ENCODE results near the gene CSTF2.

Gene CSTF2

DNA sequence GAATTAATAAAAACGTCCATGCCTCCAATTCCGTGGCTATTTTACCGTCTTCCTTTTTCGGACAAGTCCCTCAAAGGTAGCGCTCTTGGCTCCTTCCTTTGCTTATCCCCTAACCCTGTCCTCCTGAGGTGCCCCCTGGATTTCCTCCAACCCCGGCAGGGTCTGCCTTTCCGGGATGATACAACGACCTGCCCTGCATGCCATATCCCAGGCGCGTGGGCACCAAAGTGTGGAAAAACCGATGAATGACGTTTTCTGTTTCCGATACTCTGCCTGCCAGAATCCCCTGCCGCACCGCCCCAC lies 706 bp upstream of the CSTF2 start:
- FAIRE-seq (no peak), DNase-seq (ENCODE audit: insufficient read length, low spot score) (no peak)
- TF ChIP-seq POLR2AphosphoS5 (IDR thresholded peaks at IDR 0.05; ENCODE audit: low read depth, low read length) (no peak), SPI1 (IDR thresholded peaks at IDR 0.05; ENCODE audit: low read depth, low read length) (no peak), TAF1 (IDR thresholded peaks at IDR 0.05; ENCODE audit: low read depth, low read length) (no peak), POLR2A (IDR thresholded peaks at IDR 0.05; ENCODE audit: low read depth, low read length) (no peak), POU2F2 (IDR thresholded peaks at IDR 0.05; ENCODE audit: low read depth, low read length) (no peak), PAX5 (IDR thresholded peaks at IDR 0.05; ENCODE audit: insufficient read depth, low read length, severe bottlenecking) (no peak)

DNA sequence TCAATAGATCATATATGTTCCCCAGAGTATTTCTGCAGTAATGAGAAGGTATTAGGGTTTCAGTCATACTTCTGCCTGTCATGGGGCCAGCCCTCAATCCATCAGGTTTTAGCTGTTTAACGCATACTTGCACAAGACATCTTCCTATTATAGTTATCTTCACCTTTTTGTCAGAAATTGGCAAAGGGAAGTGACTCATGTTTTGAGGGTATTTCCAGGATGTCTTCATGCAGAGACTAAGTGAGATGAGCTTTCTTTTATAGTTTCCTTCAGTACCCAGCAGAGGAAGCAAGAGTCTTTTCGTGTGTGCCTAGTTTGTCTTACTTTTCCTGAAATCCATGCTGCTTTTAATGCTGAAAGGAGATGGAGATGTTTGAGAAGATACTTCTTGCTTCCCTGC lies 9.5 kb downstream of the CSTF2 start:
- no peak for TF ChIP-seq POLR2AphosphoS5 (IDR thresholded peaks at IDR 0.05; ENCODE audit: low read depth, low read length)
- TF ChIP-seq SPI1 (IDR thresholded peaks at IDR 0.05; ENCODE audit: low read depth, low read length): peak; percentile 22; the same call in 1 of the 2 replicates
- DNase-seq (ENCODE audit: insufficient read length, low spot score) (no peak), FAIRE-seq (peak; percentile 86)

DNA sequence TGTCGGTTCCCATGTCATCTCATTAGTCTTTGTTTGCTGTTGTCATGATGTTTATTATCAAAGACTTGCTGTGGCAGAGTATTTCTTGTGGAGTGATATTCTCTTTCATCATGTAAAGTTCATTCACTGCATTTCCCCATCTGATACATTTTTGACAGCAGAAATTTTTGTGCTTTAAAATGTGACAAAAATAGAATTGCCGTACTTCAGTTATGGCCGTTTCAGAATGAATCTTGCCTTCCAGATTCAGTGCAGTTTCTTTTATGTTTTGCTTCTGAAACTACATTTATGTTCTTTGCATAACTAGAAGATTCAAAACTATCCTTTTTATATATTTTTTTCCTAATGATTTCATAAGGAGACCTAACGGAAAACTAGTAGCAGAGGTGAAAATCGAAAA lies 10.0 kb downstream of the CSTF2 start:
- DNase-seq (ENCODE audit: insufficient read length, low spot score): no peak
- TF ChIP-seq SPI1 (IDR thresholded peaks at IDR 0.05; ENCODE audit: low read depth, low read length) (no peak), PAX5 (IDR thresholded peaks at IDR 0.05; ENCODE audit: insufficient read depth, low read length, severe bottlenecking) (no peak), POU2F2 (IDR thresholded peaks at IDR 0.05; ENCODE audit: low read depth, low read length) (no peak), POLR2A (IDR thresholded peaks at IDR 0.05; ENCODE audit: low read depth, low read length) (no peak), POLR2AphosphoS5 (IDR thresholded peaks at IDR 0.05; ENCODE audit: low read depth, low read length) (no peak), TAF1 (IDR thresholded peaks at IDR 0.05; ENCODE audit: low read depth, low read length) (no peak)
- no peak for FAIRE-seq

DNA sequence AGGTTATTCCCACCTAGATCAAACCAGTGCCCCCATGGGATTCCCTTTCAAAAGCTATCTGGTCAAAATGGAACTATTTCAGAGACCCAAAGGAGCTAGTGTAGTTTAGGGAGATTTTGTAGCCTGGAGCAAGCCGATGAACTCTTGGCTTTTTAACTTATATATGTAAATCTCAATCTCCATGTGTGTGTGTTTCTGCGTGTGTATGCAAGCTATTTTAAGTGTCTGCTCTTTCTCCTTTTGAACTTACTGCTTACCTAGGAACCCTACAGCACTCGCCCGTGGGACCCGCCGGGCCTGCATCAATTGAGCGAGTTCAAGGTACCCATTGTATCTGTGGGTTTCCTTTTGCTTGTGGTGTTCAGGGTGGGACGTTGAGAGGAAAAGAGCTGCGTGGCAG lies 10.4 kb downstream of the CSTF2 start:
- no peak for TF ChIP-seq POLR2AphosphoS5 (IDR thresholded peaks at IDR 0.05; ENCODE audit: low read depth, low read length)
- TF ChIP-seq TAF1 (IDR thresholded peaks at IDR 0.05; ENCODE audit: low read depth, low read length): no peak
- TF ChIP-seq POU2F2 (IDR thresholded peaks at IDR 0.05; ENCODE audit: low read depth, low read length): no peak
- TF ChIP-seq SPI1 (IDR thresholded peaks at IDR 0.05; ENCODE audit: low read depth, low read length): no peak
- TF ChIP-seq POLR2A (IDR thresholded peaks at IDR 0.05; ENCODE audit: low read depth, low read length): no peak
- TF ChIP-seq PAX5 (IDR thresholded peaks at IDR 0.05; ENCODE audit: insufficient read depth, low read length, severe bottlenecking): no peak
- FAIRE-seq (no peak), DNase-seq (ENCODE audit: insufficient read length, low spot score) (no peak)

DNA sequence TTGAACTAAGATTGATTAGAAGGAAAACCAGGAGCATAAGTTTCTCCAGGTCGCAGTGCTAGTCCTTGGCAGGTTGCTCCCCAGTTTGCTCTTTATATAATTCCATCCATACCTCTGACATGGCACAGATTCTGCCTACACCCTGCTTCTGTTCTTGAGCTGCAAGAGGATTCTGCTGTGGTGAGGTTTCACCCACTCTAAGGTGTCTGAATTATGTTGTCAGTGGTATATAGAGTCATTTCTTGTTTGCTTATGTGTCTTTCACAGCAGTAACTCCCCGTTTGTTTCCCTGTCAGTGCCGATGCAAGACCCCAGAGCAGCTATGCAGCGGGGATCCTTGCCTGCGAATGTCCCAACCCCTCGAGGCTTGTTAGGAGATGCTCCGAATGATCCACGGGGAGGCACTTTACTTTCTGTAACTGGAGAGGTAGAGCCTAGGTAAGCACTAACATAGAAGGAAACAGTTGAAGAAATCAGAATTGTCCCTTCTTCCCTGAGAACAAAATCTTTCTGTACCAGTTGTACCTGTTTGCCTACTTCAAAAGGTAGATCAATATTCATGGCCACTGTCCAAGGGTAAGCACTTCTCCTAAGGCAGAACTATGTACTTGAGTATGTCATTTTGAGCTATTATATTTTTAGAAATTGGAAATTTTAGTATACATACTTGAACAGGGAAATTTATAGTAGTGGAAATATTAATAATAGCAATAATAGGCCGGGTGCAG lies 11.2 kb downstream of the CSTF2 start:
- FAIRE-seq (peak; percentile 81), DNase-seq (ENCODE audit: insufficient read length, low spot score) (no peak)
- TF ChIP-seq PAX5 (IDR thresholded peaks at IDR 0.05; ENCODE audit: insufficient read depth, low read length, severe bottlenecking): no peak
- no peak for TF ChIP-seq SPI1 (IDR thresholded peaks at IDR 0.05; ENCODE audit: low read depth, low read length)
- no peak for TF ChIP-seq TAF1 (IDR thresholded peaks at IDR 0.05; ENCODE audit: low read depth, low read length)
- no peak for TF ChIP-seq POU2F2 (IDR thresholded peaks at IDR 0.05; ENCODE audit: low read depth, low read length)
- no peak for TF ChIP-seq POLR2A (IDR thresholded peaks at IDR 0.05; ENCODE audit: low read depth, low read length)
- no peak for TF ChIP-seq POLR2AphosphoS5 (IDR thresholded peaks at IDR 0.05; ENCODE audit: low read depth, low read length)

DNA sequence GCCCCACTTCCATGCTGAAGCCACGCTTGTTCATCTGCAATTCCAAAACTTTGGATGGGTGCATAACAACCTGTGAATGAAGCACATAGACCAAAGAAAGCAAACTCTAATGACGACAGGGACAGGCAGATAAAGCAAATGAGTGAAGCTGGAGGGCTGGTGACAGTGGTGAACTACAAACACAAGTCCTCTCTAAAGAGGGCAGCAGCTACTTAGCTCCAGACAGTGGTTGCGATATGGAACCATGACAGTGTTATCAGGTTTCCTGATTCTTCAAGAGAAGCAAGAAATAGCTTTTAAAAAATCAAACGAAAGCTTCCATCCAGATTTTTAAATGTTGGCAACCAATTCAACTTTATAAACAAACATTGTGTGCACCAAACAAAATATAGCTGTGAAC lies 30.1 kb downstream of the CSTF2 start:
- FAIRE-seq (no peak), DNase-seq (ENCODE audit: insufficient read length, low spot score) (no peak)
- no peak for TF ChIP-seq PAX5 (IDR thresholded peaks at IDR 0.05; ENCODE audit: insufficient read depth, low read length, severe bottlenecking)

DNA sequence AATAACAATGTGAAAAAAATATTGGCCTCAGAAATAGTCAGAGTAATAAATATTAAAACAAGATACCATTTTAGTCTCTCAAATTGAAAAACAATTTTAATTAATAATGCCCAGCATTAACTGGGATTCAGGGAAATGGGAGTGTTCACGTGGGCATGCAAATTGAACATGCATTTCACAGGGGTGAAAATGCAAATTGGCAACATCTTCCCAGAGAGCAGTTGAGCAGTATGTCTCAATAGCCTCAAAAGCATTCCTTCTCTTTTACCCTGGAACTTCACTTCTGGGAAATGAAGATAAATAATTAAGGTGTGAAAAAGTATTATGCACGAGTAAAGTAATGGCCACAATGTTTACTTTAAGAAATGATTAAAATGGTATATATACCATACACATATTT lies 32.6 kb downstream of the CSTF2 start:
- DNase-seq (ENCODE audit: insufficient read length, low spot score) (no peak), FAIRE-seq (no peak)
- no peak for TF ChIP-seq PAX5 (IDR thresholded peaks at IDR 0.05; ENCODE audit: insufficient read depth, low read length, severe bottlenecking)
- no peak for TF ChIP-seq POLR2A (IDR thresholded peaks at IDR 0.05; ENCODE audit: low read depth, low read length)
- TF ChIP-seq TAF1 (IDR thresholded peaks at IDR 0.05; ENCODE audit: low read depth, low read length): no peak
- no peak for TF ChIP-seq POLR2AphosphoS5 (IDR thresholded peaks at IDR 0.05; ENCODE audit: low read depth, low read length)
- no peak for TF ChIP-seq SPI1 (IDR thresholded peaks at IDR 0.05; ENCODE audit: low read depth, low read length)
- TF ChIP-seq POU2F2 (IDR thresholded peaks at IDR 0.05; ENCODE audit: low read depth, low read length): no peak

DNA sequence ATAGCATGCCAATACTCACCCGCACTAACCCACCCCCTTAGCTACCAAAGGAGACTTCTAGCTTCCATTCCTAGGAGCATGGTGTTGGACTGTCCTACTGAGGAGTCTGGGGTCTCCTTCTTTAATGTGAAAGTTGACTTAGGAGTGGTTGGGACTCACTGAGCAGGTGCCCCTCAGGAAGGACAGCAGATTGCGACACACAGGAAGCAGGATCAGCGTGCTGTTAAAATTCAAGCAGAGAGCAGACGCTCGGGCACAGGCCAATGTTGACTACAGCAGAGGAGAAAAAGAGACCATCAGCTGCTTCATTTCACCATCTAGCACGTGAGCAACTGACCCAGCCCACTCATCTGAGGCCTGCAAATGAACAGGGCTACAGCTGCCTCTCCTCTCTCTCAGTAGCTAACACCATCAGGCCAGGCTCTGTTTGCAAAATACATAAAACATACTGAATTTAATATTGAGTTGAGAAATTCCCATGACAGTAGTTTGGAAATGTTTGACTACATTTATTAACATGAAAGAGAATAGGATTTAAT lies 43.2 kb downstream of the CSTF2 start:
- FAIRE-seq (no peak), DNase-seq (ENCODE audit: insufficient read length, low spot score) (no peak)
- no peak for TF ChIP-seq PAX5 (IDR thresholded peaks at IDR 0.05; ENCODE audit: insufficient read depth, low read length, severe bottlenecking)

DNA sequence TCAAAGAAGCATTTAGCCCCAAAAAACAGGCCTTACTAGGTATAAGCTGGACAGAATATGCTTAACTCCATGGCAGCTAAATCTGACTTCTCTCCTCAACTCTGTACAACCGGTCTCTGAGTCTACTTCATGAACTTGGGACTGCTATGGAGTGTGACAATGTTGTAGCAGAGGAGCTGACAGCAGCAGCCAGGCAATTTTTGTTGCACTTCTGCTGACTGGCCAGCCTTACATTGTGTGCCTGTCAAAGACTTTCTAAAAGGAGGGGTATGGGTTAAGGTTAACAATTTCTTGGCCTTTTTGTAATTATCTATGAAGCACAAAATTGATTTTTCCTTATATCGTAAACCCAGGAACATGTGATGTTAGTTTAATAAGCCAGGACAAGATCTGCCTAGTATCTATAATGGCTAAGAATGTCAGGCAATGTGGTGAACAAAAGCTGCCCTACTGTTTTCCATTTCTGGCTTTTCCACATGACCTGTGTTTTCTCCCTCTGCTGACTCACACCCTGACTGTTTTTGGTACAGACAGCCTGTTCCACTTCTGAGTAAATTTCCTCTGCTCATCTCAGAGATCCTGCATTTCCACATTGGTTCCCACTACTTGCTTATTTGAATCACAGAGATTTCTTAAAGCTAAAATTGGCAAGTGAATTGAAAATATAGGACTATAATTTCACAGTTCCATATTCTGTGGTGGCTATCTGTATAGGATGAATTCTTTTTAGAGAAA lies 44.6 kb downstream of the CSTF2 start:
- DNase-seq (ENCODE audit: insufficient read length, low spot score) (no peak), FAIRE-seq (no peak)

DNA sequence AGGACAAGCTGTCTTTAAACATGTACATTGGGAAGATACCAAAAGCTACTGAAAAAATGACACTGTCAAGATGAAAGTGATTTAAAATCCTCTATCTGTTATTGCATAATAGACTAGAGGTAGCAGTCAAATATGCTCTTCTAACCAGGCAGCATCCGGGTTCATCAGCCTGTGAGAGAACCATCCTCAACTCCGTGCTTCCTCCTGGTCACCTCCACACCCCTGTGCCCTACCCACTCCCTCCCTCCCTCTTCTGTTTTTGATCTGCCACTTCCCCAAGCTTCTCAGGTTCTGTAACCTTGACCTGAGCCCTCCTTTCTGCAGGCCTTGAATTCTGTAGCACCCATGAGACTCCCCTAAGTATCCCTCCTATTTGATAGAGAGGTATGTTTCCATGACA lies 48.1 kb downstream of the CSTF2 start:
- DNase-seq (ENCODE audit: insufficient read length, low spot score) (no peak), FAIRE-seq (no peak)
- TF ChIP-seq POLR2AphosphoS5 (IDR thresholded peaks at IDR 0.05; ENCODE audit: low read depth, low read length): no peak

More for the DNA sequence above, 44.6 kb downstream of the CSTF2 start:
- TF ChIP-seq POLR2A (IDR thresholded peaks at IDR 0.05; ENCODE audit: low read depth, low read length) (no peak), PAX5 (IDR thresholded peaks at IDR 0.05; ENCODE audit: insufficient read depth, low read length, severe bottlenecking) (no peak), POLR2AphosphoS5 (IDR thresholded peaks at IDR 0.05; ENCODE audit: low read depth, low read length) (no peak), SPI1 (IDR thresholded peaks at IDR 0.05; ENCODE audit: low read depth, low read length) (no peak)

Data from GM12891 (cell line).